Psoas muscle (tissue), 8 donors: Measurements from ENCODE around the gene NBPF3. TPM values are rescaled to one million over a fixed set of nuclear protein-coding genes. Genes with fewer than 3 reads are reported as not detected.
"Not testable (repeated sequence)": the region's sequence is repeated elsewhere in the genome, so short reads cannot be mapped to it uniquely, and the experiment has no call there.

Experiments used
- ATAC-seq, 4 donors: fragments of 200-7000 bp; cut with Tn5 transposase; one replicate each; pipeline ENCODE4 v1.9.1; 2020; ENCODE audit warnings: moderate library complexity in 3 of 4, mild to moderate bottlenecking in 2 of 4
- DNase-seq, 2 donors: peaks; one replicate each; pipeline ENCODE4 v3.0.0-alpha.2; 2020
- H3K27ac ChIP-seq: fragments of 200-600 bp; one replicate; pipeline ENCODE4 v1.8.0; 2022
- H3K27me3 ChIP-seq, 3 donors: fragments of 200-600 bp in 1 of 3; one replicate each; pipeline versions ENCODE4 v1.6.1 to v1.8.0; 2013 to 2022; ENCODE audit warnings: low read length in 2 of 3, mild to moderate bottlenecking in 2 of 3, moderate library complexity in 1 of 3; ENCODE audit not compliant: insufficient read depth in 3 of 3
- H3K36me3 ChIP-seq, 2 donors: fragments of 200-600 bp in 1 of 2; one replicate each; pipeline versions ENCODE4 v1.6.1 to v1.8.0; 2013 to 2022; ENCODE audit warnings: low read depth in 1 of 2, mild to moderate bottlenecking in 1 of 2, moderate library complexity in 1 of 2; ENCODE audit not compliant: insufficient read depth in 1 of 2
- H3K4me1 ChIP-seq: fragments of 200-600 bp; one replicate; pipeline ENCODE4 v1.8.0; 2022
- H3K4me3 ChIP-seq: fragments of 200-600 bp; one replicate; pipeline ENCODE4 v1.8.0; 2022; ENCODE audit warnings: mild to moderate bottlenecking
- H3K9me3 ChIP-seq: fragments of 200-600 bp; one replicate; pipeline ENCODE4 v1.8.0; 2022
- whole genome bisulfite sequencing, 3 donors: extraction: QIAGEN DNeasy Blood & Tissue Kit; methylation state at CpG; one replicate each; pipeline versions ENCODE4 v1.1.6 to v1.1.7; 2013; 5-methylcytosine and 5-hydroxymethylcytosine counted together
- intact Hi-C, 2 donors: fragments of 100-400 bp; cut with DNase I; formaldehyde crosslinking; loops; one replicate each; pipeline versions ENCODE4 v1.11.0 to v1.14.2; 2022
- polyA plus RNA-seq, 3 donors: library from polyadenylated mRNA; stranded (reverse); fragments of 200-250 nt; gene quantifications; one replicate each; pipeline ENCODE4 v1.2.3, GENCODE V29; 2013
- total RNA-seq, 4 donors: library from RNA; stranded (reverse); fragmentation: NEBNext Ultra II Directional in 2 of 4; extraction: Animal tissue kit (Norgen Biotek cat#: 25700) in 2 of 4; gene quantifications; one replicate each; pipeline versions ENCODE4 v1.2.1 to v1.2.4, GENCODE V29; 2021 to 2023
- TF ChIP-seq, protein P1 (sequence below): fragments of 200-600 bp; IDR thresholded peaks from one replicate; pipeline ENCODE4 v1.8.0; 2022; ENCODE audit warnings: antibody characterized with exemption
- donor health status: healthy with polysubstance abuse.
- donor health status: DM: no; HTN: no; CAD: no; lungs with moderate emphysema.
- donor health status: Bipolar disorder and iron deficiency.
- donor health status: healthy.
- donor health status: DM: yes; HTN: yes; CAD: no.
- donor health status: DM: no; HTN: no; CAD: no.
- donor health status: DM: no; HTN: no; CAD: no.
- donor health status: DM: yes; HTN: yes; CAD: no.

Gene NBPF3
- total and polyA plus RNA-seq, 7 donors = 0.10 to 1.9 (median 0.89) TPM

- TF ChIP-seq, protein P1, sequence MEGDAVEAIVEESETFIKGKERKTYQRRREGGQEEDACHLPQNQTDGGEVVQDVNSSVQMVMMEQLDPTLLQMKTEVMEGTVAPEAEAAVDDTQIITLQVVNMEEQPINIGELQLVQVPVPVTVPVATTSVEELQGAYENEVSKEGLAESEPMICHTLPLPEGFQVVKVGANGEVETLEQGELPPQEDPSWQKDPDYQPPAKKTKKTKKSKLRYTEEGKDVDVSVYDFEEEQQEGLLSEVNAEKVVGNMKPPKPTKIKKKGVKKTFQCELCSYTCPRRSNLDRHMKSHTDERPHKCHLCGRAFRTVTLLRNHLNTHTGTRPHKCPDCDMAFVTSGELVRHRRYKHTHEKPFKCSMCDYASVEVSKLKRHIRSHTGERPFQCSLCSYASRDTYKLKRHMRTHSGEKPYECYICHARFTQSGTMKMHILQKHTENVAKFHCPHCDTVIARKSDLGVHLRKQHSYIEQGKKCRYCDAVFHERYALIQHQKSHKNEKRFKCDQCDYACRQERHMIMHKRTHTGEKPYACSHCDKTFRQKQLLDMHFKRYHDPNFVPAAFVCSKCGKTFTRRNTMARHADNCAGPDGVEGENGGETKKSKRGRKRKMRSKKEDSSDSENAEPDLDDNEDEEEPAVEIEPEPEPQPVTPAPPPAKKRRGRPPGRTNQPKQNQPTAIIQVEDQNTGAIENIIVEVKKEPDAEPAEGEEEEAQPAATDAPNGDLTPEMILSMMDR = no peak
- ATAC-seq = no peak
- no peaks in the 10 kb centered on the region for H3K36me3 ChIP-seq
- WGBS, 3 donors = 6 to 9% (median 9%) methylated on average over 36 to 43 of the region's 43 CpGs
- H3K27ac ChIP-seq = no peak overlapping the region
- peaks cover 0 to 38% (median 10%) of the 10 kb centered on the region in 3 donors for H3K27me3 ChIP-seq
- H3K9me3 ChIP-seq = no peaks in the 10 kb centered on the region
- intact Hi-C loops = no loop called here
- H3K4me1 ChIP-seq = no peaks in the 10 kb centered on the region
- no peak overlapping the region for H3K4me3 ChIP-seq
- no peak for DNase-seq
Observed at GRCh38 chr1:21436488-21437340, 3.2 kb upstream of the NBPF3 start.

DNA sequence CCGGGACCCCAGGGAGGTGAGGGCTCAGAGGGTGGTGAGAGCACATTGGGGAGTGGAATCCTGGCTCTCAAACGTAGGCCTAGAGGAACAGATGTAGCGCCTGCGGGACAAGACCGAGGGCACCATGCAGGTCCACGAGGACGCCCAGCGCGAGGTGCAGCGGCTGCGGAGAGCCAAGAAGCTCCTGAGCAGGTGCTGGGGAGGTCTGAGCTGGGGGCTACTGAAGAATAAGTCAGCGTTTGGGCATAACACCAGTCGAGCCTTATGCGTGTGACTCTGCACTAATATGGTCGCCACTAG, 2.6 kb upstream of the NBPF3 start:
- WGBS, 3 donors = 62 to 71% (median 65%) methylated on average over 15 of the region's 15 CpGs
- intact Hi-C loops = no loop called here
- Histone ChIP-seq H3K27ac (no peak overlapping the region), H3K27me3 (peaks cover 0 to 38% (median 10%) of the 10 kb centered on the region in 3 donors), H3K9me3 (no peaks in the 10 kb centered on the region), H3K4me1 (no peaks in the 10 kb centered on the region), H3K36me3 (no peaks in the 10 kb centered on the region), H3K4me3 (no peak overlapping the region)
- DNase-seq (no peak), ATAC-seq (no peak)
- TF ChIP-seq, protein P1 = no peak

GRCh38 chr1:21438646-21439312, 1.2 kb upstream of the NBPF3 start:
- 73 to 81% (median 77%) methylated on average over 12 of the region's 12 CpGs for WGBS, 3 donors
- H3K27ac ChIP-seq, DNase-seq, intact Hi-C loops, ATAC-seq, H3K4me3 ChIP-seq, H3K9me3 ChIP-seq, H3K4me1 ChIP-seq, H3K36me3 ChIP-seq: not testable (repeated sequence)
- H3K27me3 ChIP-seq = peaks cover 0 to 38% (median 10%) of the 10 kb centered on the region in 3 donors

DNA sequence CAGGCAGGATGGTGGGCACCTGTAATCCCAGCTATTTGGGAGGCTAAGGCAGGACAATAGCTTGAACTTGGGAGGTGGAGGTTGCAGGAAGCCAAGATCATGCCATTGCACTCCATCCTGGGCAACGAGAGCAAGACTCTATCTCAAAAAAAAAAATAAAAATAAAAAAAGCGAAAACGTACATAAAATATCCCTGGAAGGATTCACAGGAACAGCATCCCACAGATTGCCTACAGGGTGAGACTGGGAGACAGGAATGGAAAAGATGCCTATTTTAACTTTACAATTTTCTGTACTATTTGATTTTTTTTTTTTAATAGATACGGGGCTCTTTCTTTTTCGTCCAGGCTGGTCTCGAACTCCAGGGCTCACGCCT, 604 bp upstream of the NBPF3 start:
- Histone ChIP-seq H3K36me3 (no peaks in the 10 kb centered on the region), H3K27me3 (peaks cover 0 to 38% (median 8%) of the 10 kb centered on the region in 3 donors), H3K27ac (no peak overlapping the region), H3K9me3 (no peaks in the 10 kb centered on the region), H3K4me3 (peak overlapping the region; percentile 69), H3K4me1 (no peaks in the 10 kb centered on the region)
- 29 to 51% (median 38%) methylated on average over 7 of the region's 7 CpGs for WGBS, 3 donors
- TF ChIP-seq, protein P1 = no peak
- DNase-seq (no peak), ATAC-seq (no peak)
- intact Hi-C loops = no loop called here

- H3K36me3 ChIP-seq, H3K4me1 ChIP-seq, intact Hi-C loops, H3K27ac ChIP-seq, H3K9me3 ChIP-seq, ATAC-seq: not testable (repeated sequence)
- peaks cover 0 to 38% (median 6%) of the 10 kb centered on the region in 3 donors for H3K27me3 ChIP-seq
- DNase-seq = peak in 1 of 2 donors; percentile 58
- H3K4me3 ChIP-seq = peak overlapping the region; percentile 69
- WGBS, 3 donors = 11 to 17% (median 12%) methylated on average over 21 of the region's 21 CpGs
Observed at GRCh38 chr1:21440630-21441125, 741 bp downstream of the NBPF3 start.

DNA sequence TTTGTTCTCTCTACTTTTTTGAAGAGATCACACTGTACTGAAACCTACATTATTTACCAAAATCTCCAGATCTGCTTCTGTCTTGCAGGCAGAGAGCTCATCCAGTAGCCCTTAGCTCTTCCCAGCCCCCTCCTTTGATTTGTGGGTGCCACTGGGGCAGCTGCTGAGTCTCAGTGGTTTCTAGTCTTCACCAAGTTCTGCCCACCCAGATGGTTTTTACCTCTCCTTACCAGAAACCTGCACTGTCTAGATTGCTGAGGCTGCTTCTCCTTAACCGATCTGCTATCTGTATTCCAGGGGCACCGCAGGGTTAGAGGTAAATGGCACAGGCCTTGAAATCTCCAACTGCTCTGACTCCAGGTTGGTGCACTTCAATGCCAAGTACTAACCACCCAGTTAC, 6.7 kb downstream of the NBPF3 start:
- H3K4me1 ChIP-seq, ATAC-seq, H3K9me3 ChIP-seq, H3K4me3 ChIP-seq, H3K27me3 ChIP-seq, DNase-seq, intact Hi-C loops, H3K27ac ChIP-seq, H3K36me3 ChIP-seq: not testable (repeated sequence)
- WGBS, 3 donors = 87 to 100% (median 93%) methylated on average over 2 of the region's 2 CpGs
